ENCODE results near the gene GAGE13.
"Not testable (repeated sequence)": the region's sequence is repeated elsewhere in the genome, so short reads cannot be mapped to it uniquely, and the experiment has no call there.

GAGE13 gene

DNA sequence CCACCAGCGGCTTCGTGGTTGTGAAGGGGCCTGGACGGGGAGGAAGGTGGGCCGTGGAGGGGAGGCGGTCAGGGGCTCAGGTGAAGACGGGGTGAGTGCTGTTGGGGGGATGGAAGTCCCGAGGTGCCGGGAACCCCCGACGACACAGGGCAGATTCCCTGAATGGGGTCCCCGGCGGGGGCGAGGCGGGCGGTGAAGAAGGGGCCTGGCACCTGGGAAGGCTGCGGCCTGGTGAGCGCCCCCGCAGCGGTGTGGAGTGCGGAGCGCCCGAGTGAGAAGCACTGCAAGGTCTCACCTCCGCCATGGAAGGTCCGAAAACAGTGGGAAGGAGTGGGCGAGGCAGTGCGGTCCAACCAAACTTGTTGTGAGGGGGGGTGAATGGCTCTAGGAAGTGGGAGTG is 459 bp downstream of the GAGE13 start:
- DNase-seq (ENCODE audit: low read depth): not testable (repeated sequence)

DNA sequence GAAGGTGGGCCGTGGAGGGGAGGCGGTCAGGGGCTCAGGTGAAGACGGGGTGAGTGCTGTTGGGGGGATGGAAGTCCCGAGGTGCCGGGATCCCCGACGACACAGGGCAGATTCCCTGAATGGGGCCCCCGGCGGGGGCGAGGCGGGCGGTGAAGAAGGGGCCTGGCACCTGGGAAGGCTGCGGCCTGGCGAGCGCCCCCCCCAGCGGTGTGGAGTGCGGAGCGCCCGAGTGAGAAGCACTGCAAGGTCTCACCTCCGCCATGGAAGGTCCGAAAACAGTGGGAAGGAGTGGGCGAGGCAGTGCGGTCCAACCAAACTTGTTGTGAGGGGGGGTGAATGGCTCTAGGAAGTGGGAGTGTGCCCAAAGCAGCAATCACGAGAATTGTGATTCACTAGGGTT is 10.1 kb downstream of the GAGE13 start:
- DNase-seq (ENCODE audit: low read depth): not testable (repeated sequence)

GRCh38 chrX:49344496-49345175 is 13.3 kb downstream of the GAGE13 start:
- not testable (repeated sequence) for DNase-seq (ENCODE audit: low read depth)

- not testable (repeated sequence) for DNase-seq (ENCODE audit: low read depth)
Observed at GRCh38 chrX:49345402-49345801, 14.0 kb downstream of the GAGE13 start.

GRCh38 chrX:49346150-49346549 is 14.8 kb downstream of the GAGE13 start:
- not testable (repeated sequence) for DNase-seq (ENCODE audit: low read depth)

All from fibroblast of the conjunctiva (primary cell).